Astrocyte of the cerebellum (primary cell): ENCODE measurements around the gene PTGR2.

ENCODE experiments used
- DNase-seq: peaks from one replicate; pipeline ENCODE4 v3.0.0-alpha.2; 2011; ENCODE audit warnings: low read depth
- H3K4me3 ChIP-seq: 2 replicates; pipeline ENCODE4 v1.5.1; 2011; ENCODE audit warnings: mild to moderate bottlenecking, low read depth, low read length, moderate library complexity
- CTCF ChIP-seq: IDR thresholded peaks from 2 replicates; pipeline ENCODE4 v1.5.1; 2012; ENCODE audit warnings: low read length, low read depth, moderate library complexity, mild to moderate bottlenecking; ENCODE audit errors: missing control alignments
- in situ Hi-C: cut with HindIII; loops from 2 replicates; pipeline ENCODE4 v1.10.0; 2017; ENCODE audit warnings: low sequenced_read_pairs

PTGR2 gene

GRCh38 chr14:73811164-73811503 is 40.5 kb upstream of the PTGR2 start:
- in situ Hi-C loops: no loop called here
- H3K4me3 ChIP-seq: no peak overlapping the region
- no peak for TF ChIP-seq CTCF
- DNase-seq: no peak

GRCh38 chr14:73814153-73814552 is 37.5 kb upstream of the PTGR2 start:
- no peak for TF ChIP-seq CTCF
- H3K4me3 ChIP-seq: no peak overlapping the region
- DNase-seq: no peak
- in situ Hi-C loops: no loop called here

GRCh38 chr14:73815849-73816248 is 35.8 kb upstream of the PTGR2 start:
- in situ Hi-C loops: no loop called here
- TF ChIP-seq CTCF: no peak
- no peak for DNase-seq
- no peak overlapping the region for H3K4me3 ChIP-seq

GRCh38 chr14:73816393-73816816 is 35.2 kb upstream of the PTGR2 start:
- no peak for DNase-seq
- H3K4me3 ChIP-seq: no peak overlapping the region
- TF ChIP-seq CTCF: no peak
- in situ Hi-C loops: no loop called here

GRCh38 chr14:73817020-73817655 is 34.5 kb upstream of the PTGR2 start:
- in situ Hi-C loops: no loop called here
- H3K4me3 ChIP-seq: no peak overlapping the region
- no peak for TF ChIP-seq CTCF
- no peak for DNase-seq

- in situ Hi-C loops: no loop called here
- DNase-seq: no peak
- TF ChIP-seq CTCF: no peak
Observed at GRCh38 chr14:73818821-73819220, 32.8 kb upstream of the PTGR2 start.

More at GRCh38 chr14:73818821-73819220, 32.8 kb upstream of the PTGR2 start:
- H3K4me3 ChIP-seq: no peak overlapping the region
